RWPE1 (cell line): ENCODE data around the gene SUGCT.

Experiments used
- CTCF ChIA-PET: fragments of 350-600 bp; sonication (Branson Sonifier 250); formaldehyde crosslinking; extraction: SDS; loops from one replicate; lab custom pipeline; 2021; lab: Yijun Ruan, JAX
- POLR2A ChIA-PET: fragments of 400-600 bp; formaldehyde crosslinking; extraction: SDS; loops from one replicate; lab custom pipeline; 2020; ENCODE audit warnings: antibody characterized with exemption; ENCODE audit not compliant: low non-redundant PET; lab: Yijun Ruan, JAX
- DNase-seq: peaks from one replicate; pipeline ENCODE4 v3.0.0; 2012; ENCODE audit warnings: low spot score
- H3K27ac ChIP-seq: fragments of 450-650 bp; 2 replicates; pipeline ENCODE4 v1.5.1; 2017
- CTCF ChIP-seq: fragments of 450-650 bp; conservative IDR thresholded peaks from 2 replicates; pipeline ENCODE4 v1.5.1; 2017; ENCODE audit warnings: low read depth, mild to moderate bottlenecking

Gene SUGCT

GRCh38 chr7:40746841-40747556 lies 612.2 kb downstream of the SUGCT start:
- H3K27ac ChIP-seq = no peak overlapping the region
- ChIA-PET CTCF (no interaction called here), POLR2A (no interaction called here)
- DNase-seq = no peak
- TF ChIP-seq CTCF = no peak

GRCh38 chr7:40747856-40748255 lies 613.1 kb downstream of the SUGCT start:
- ChIA-PET CTCF (no interaction called here), POLR2A (no interaction called here)
- H3K27ac ChIP-seq = no peak overlapping the region
- peak; percentile 7 for DNase-seq
- no peak for TF ChIP-seq CTCF

- POLR2A ChIA-PET = no interaction called here
- no peak for DNase-seq
- CTCF ChIA-PET = no interaction called here
- no peak overlapping the region for H3K27ac ChIP-seq
- no peak for TF ChIP-seq CTCF
Measured at GRCh38 chr7:40749877-40750276, 615.1 kb downstream of the SUGCT start.

GRCh38 chr7:40753455-40753854 lies 618.6 kb downstream of the SUGCT start:
- POLR2A ChIA-PET = no interaction called here
- no peak overlapping the region for H3K27ac ChIP-seq
- TF ChIP-seq CTCF = no peak
- CTCF ChIA-PET = no interaction called here
- no peak for DNase-seq

GRCh38 chr7:40755438-40755837 lies 620.6 kb downstream of the SUGCT start:
- POLR2A ChIA-PET = no interaction called here
- no peak for DNase-seq
- no peak for TF ChIP-seq CTCF
- H3K27ac ChIP-seq = no peak overlapping the region
- CTCF ChIA-PET = no interaction called here

- ChIA-PET POLR2A (no interaction called here), CTCF (interaction anchor here (0.6 kb wide), 1 partner anchor 46 kb away, joined by 3 read pairs; no protein-coding TSS in a partner anchor)
- H3K27ac ChIP-seq = no peak overlapping the region
- TF ChIP-seq CTCF = no peak
- no peak for DNase-seq
Measured at GRCh38 chr7:40757109-40757508, 622.3 kb downstream of the SUGCT start.
